Fibroblast of skin of back (primary cell): ENCODE results near the gene FREY1.

Experiments used
- DNase-seq: peaks from one replicate; pipeline ENCODE4 v3.0.0-alpha.2; 2013

Gene FREY1

DNA sequence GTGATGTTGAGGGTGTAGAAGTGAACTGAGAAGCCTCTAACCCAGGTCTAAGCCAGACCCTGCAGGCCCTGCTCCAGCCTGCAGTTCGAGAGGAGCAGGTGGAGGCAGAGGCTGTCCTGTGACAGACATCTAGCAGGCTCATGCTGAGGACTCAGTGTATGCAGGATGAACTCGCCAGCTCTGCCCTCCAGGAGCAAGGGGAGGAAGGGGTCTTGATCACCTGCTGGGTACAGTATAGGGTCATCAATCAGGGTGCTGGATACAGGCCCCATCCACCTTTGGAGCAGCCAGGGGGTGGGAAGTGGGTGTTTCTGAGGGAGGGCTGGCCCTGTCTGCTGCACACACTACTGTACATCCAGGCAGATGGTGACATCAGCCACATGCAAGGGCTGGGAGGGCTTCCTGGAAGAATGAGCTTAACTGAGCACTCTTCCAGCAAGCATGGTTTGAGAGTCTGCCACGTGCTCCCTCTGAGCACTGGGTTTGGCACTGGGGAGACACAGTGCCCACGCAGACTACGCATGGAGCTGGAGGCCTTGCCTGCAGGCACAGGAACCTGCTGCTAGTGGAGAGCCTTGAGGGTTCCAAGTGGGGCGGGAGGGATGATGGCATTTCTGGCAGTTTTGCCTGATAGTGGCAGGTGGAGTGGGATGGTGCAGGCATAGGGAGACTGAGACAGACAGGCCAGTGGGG is 12.4 kb downstream of the FREY1 start:
- no peak for DNase-seq

DNA sequence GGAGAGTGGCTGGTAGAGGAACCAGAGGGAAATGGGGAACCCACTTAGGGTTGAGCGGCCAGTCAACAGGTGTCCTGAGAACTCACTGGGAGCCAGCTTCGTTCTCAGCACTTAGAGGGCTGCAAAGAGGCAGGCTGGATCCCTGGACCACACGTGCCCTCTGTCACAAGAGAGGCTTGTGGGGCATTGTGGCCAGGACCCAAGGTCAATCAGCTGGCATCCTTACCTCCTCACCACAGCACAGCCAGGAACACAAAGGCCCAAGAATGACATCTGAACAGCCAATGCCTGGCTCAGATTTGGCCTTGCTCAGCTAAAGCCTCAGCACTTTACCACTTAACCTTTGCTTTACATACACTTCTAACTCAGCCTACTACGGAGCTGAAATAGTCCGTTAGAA is 14.2 kb downstream of the FREY1 start:
- DNase-seq, result no peak

DNA sequence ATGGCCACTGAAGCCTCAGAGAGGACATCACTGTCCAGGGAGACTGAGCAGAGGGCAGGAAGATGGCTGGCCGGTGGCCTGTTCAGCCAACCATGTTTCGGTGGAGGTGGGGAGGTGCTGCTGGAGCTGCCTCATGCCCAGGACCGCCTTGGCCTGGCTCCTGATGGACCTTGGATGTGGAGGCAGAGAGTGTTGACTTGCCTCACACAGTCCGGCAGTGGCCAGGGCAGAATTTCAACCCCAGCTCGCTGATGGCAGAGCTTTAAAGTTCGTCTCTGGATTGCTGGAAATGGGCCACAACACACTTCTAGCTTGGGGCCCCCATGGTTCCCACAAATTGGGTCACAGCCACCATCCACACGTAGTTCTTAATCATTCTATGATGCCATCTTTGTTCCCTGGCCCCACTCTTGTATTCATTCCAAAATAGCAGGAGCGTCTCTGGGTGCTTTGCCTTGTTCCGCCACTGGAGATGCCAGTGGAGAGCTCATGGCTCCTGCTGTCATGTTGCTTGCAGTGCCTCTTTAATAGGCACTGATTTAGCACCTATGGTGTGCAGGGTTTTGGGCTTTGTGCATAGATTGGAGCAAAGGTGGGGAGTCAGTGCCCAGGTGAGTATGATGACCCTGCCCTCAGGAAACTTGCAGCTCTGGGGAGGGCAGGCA is 16.1 kb downstream of the FREY1 start:
- DNase-seq, result no peak

DNA sequence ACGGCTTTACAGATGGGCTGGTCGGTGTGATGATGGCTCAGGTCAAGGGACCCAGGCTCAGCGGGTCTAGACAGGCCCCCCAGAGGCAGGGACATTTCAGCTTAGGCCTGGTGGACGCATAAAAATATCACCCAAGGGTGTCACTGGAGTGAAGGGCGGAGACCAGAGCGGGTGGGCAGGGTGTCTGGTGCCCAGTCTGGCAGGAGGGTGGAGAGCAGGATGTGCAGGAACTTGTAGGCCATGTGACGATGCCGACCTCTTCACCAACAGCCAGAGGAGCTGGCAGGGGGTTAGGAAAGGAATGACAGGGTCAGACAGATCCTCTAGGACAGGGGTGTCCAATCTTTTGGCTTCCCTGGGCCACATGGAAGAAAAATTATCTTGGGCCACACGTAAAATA is 17.1 kb downstream of the FREY1 start:
- DNase-seq, result no peak

DNA sequence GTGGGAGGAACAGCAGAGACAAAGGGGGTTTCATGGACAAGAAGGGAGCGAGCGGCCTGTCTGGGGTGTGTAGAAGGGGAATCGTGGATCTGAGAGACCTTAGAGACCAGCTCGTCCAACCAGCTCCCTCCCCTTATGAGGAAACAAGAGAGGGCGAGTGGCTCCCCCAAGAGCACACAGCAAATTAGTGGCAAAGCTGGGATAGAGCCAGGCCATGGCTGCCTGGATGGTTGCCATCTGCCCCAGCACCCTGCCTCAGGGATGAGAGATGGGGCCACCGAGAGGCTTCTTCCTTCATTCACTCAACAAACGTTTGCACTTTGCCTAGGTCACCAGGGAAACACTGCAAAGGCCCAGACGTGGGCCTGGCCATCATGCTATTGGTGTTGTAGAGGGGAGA is 17.5 kb downstream of the FREY1 start:
- no peak for DNase-seq

DNA sequence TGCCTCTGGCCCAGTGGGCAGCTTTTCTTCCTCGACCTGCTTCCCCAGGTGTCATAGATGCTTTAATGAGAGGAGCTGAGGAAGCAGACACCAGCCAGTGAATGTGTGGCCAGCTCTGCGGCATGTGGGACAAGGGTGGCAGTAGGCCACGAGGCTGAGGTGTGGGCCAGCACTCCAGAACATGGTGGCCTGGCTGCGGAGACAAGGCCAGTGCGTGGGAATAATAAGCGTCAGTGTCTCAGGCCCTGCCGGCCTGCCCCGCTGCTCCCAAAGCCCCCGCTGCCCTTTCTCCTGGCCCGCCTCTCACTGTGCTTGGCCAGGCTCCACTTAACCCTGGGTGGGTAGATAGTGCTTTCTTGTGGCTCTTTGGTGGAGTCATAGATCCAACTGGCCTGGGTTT is 19.5 kb downstream of the FREY1 start:
- no peak for DNase-seq

DNA sequence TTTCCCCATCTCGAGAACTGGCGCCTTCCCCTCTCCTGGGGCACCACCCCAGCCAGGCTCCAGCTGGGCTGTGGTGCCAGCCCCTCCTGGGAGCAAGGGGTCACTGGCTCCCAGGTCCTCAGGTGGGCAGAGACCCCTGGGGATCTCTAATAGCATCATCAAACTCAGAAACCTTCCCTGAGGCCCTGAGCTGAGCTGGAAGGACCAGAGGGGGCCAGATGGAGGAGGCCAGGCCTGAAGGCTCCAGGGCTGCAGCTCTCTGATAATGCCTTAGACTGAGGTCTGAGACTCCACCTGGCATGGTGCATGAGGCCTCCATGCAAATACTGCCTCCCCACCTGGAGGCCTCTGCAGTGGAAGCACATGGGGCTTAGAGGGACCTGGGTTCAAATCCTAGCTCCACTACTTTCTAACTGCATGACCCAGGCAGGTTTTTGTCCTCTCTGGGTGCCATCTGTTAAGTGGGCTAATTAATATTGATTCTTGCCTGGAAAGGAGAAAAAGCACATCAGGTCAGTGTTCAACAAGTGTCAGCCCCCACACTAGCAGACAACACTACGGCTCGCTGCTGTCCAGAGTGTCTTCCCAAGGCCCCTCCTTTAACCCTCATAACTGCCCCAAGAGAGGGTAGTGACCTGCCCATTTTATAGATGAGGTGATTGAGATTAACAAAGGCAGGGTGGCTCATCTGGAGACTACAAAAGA is 20.1 kb downstream of the FREY1 start:
- DNase-seq, result no peak

DNA sequence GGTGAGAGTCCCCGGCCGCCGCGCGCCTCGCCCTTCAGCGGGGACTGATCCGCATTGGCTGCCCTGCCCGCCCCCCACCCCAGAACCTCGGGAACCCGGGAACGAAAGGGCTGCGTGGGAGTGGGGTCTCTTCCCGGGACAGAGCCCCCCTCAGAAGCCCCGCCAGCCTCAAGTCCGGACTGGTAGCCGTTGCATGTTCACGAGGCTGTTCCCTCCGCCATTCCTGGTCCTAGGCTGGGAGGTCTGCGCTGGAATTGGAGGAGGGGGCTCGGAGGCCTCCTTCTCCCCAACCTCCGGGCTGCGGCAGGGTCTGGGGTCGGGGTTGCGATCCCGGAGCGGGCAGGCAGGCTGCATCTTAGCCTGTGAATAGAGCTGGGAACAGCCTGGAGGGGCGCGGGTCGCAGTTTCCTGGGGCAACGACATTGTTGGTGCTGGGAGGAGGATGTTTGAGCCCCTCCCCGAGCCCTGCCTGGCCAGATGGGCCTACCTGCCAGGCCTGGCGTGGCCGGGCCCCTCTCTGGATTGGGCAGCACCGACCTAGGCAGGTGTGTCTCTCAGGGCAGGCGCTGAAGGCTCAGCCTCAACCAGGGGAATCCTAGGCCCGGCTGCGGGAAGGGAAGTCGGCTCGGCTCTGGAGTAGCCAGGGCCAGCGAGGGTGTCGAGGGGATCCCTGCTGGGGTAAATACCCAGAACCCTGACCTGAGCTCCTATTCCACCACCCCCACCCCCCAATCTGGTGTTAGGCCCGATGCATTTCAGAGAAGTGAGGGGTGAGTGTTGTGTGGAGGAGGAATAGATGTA is 20.9 kb downstream of the FREY1 start:
- no peak for DNase-seq

DNA sequence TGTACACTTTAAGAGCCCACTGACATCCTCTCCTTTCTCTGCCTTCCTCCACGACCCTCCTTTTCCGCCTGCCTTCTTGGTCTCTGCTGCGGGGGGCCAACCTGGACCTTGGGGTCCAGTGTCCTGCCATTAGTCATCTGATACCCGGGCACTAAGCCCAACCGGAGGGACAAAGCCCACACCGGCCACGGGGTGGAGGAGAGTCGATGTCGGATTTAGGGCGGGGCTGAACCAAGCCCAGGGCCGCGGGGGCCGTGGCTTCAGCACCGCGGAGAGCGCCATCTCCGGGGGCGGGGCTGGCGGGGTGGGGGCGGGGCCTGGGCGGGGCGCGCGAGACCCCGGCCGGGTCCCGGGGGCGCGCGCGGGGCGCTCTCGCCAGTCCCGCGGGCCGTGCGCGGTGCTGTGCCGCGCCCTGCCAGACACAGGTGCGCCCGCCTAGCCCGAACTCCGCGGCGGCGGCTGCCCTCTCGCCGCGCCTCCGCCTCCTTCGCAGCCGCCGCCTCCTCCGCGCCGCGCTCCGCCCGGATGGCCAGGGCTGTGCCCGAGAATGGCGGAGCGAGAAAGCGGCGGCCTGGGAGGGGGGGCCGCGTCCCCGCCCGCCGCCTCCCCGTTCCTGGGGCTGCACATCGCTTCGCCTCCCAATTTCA is 21.7 kb downstream of the FREY1 start, which contains the start of gene MAPK8IP1:
TSS of gene MAPK8IP1 (plus strand) at position 378 of the 647 bp plus-strand sequence. CDS start at position 548, 170 bp downstream.
- peak; percentile 39 for DNase-seq

DNA sequence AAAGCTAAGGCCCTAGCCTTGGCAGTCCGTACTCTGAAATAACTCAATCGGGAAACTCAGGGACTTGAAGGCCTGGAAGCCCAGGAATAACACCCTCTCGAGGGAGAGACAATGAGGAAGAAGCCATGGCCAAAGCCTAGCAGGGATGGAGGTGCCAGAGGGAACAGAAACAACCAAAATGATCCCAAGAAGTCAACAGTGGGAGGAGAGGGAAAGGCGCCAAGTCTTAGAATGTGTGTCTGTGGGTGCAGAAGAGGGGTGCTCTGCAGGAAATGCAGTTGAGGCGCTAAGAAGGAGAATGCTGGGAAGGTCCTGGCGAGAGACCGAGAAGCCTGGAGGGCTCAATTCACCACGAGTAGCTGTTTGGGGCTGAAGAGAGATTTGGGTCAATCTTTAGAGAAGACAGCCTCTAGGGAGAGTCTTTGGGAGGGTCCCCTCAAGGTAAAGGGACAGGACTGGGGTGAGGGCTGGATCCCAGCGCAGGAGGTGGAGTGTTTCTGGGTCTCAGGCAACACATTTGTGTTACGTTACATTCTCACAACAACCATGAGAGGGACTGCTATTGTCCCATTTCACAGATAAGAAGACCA is 22.4 kb downstream of the FREY1 start:
- DNase-seq, result no peak

DNA sequence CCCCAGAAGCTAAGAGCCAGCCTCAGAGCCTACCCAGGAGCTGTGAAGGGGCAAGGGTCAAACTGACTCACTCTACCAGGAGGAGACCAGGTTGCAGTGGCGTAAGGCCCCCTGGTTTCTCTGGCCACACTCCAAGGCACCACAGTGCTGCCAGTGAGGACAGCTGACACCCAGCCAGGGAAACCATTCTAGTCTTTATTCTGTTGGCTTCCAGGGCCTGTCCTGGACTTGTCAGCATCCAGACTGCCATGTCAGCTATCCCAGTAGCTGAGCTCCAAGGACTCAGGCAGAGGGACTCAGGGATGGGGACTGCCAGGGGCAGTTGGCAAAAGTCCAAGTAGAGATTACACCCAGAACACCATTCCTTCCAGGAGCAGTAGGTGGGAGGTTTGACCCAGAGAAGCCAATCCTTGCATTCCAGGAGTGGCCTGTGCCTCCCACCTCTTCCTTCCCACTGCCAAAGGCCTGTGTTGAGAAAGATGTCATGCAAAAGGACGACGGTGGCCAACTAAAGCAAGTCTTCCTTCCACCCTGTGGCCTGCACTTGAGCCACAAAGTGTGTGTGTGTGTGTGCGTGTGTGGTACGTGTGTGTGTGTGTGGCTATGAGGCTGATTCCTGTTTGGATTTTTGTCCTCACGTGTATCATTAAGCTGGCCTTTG is 25.2 kb downstream of the FREY1 start:
- DNase-seq, result no peak

DNA sequence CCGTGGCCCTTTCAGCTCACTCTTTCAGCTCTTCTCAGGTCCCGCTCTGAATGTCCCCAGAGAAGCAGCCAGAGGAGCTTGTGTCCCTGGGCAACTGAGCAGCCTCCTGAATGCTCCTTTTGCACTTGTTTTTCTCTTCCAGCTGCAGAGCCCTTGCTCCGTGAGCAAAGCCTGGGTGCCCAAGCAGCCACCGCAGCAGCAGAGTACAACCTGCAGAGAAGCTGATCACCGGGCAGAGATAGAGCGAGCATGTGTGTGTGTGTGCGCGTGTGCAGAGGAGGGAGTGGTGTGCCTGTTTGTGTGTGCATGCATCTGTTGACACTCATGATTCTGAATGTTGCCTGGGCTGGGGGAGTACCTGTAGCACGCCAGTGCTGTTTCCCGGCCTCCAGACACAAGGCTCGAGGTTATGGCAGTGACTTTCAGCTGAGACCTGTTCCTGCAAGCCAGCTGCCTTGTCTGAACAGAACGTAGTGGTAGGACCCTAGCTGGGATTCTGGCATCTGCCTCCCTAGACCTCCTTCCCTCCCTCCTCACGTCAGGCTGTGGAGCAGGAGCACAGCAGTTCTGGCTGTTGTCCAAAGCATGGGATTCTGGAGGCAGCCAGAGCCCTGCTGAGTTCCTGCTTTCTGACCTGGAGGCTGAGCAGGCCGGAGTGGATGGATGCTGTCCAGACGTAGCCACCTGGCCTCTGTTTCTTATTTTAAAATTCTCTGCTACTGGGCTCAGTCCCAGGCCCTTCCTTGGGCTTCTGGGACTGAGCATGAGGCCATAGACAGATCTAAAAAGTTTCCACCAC is 26.1 kb downstream of the FREY1 start:
- DNase-seq, result no peak

DNA sequence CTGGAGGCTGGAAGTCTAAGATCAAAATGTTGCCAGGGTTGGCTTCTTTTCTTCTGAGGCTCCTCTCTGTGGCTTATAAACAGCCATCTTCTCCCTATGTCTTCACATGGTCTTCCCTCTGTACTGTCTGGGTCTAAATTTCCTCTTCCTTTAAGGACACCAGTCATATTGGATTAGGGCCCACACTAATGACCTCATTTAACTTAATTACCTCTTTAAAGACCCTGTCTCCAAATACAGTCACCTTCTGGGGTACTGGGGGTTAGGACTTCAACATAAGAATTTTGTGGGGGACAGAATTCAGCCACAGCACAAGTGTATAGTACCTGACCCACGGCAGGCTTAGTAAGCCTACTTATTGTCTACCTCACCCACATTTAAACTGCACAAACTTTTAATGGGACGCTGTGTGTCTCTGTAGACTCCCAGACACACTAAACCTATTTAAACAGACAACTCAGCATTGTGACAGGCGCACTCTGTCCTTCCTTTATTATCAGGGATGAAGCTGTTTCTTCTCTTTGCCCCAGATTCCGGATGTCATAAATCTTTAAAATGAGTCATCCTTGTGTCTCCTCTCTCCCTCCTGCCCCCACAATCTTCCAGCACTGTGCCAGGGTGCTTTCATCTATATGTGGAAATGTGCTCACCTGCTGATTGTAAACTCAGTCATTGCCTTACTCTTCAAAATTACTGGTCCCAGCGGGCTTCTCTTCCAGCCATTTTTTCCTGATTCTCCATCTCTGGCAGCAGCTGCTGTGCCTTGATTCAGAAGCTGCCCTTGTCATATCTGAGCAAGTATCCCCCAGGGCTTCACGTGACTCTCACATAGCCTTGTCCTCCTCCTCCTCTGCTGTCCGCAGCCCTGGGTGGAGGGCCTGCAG is 27.0 kb downstream of the FREY1 start:
- DNase-seq, result peak; percentile 10

DNA sequence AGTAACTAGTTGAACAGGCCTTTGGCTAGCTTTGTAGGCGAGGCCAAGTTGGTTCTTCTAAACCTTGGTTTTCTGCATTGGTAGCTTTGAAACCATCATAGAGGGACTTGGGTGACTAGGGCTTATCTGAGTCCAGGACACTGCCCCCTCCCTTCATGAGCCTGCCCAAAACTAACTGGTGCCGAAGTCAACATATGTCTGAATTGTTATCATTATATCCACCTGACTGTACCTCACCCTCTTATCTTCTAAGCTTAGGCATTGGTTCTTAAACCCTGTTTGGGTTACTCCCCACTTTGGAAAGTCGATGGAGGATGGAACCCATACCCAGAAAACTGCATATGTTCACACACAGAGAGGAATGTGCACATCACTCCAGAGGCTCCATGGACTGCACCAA is 29.2 kb downstream of the FREY1 start:
- no peak for DNase-seq

DNA sequence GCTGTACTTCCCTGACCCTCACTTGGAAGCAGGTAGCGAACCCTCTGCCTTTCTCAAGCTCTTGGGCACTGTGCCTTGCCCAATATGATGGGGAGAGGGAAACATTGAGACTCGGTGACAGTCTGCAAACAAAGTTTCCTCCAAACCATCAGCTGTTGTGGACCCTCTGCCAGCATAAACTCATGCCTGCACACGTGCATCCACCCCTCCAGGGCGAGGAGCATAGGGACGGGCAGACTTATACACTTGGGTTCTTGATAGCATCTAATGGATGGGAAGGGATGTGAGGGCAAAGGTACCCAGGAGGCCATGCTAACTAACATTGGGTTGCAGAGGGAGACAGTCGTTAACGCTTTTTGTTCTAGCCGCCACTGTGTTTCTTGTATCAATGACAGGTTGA is 29.9 kb downstream of the FREY1 start:
- DNase-seq, result no peak

DNA sequence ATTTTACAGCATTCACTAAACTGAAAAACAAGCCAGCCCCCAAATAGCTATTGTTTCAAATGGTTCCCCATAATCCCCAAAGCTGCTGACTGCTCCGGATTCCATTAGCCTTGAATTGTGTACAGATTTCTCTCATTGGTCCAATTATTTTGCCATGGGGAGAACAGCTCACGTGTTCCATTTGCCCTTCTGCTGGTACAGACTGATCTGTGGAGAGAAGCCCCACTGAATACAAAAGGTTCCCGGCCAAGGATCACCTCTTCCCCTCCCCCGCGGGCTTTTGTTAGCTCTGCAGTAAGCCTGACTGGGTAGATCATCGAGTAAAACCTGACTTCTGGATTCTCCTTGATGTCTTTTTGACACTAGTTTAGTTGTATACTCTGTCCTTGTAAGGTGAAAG is 30.7 kb downstream of the FREY1 start:
- DNase-seq, result no peak

DNA sequence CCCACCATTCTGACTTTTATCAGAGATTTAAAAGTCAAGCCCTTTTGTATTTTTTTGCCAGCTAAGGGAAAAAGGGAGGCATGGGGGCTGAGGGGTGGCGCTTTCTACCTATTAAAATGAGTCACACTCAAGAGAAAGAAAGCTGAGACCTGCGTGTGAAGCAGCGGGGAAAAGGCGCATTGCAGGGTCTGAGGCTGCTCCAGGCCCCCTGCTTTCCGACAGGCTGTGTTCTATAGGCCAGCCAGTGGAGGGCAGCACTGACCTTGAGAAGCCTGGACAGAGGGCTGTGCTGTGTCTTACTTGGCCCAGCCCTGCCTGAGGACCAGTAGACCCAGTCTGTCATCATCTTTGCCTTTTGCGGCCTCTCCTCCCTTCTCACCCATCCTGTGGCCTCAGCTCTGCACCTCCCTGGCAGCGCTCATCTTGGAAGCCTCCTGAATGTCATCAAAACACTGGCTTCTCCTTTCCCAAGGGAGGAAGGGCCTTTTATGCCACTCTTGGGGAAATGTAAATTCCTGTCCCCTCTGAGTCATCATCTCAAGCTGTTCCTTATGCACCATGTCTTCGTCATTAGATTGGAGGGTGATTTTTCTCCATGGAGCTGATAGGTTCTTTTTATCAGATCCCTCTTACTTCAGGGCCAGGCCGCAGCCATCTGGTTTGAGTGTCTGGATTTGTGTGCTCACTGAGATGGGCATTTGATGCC is 34.3 kb downstream of the FREY1 start:
- peak; percentile 94 for DNase-seq

DNA sequence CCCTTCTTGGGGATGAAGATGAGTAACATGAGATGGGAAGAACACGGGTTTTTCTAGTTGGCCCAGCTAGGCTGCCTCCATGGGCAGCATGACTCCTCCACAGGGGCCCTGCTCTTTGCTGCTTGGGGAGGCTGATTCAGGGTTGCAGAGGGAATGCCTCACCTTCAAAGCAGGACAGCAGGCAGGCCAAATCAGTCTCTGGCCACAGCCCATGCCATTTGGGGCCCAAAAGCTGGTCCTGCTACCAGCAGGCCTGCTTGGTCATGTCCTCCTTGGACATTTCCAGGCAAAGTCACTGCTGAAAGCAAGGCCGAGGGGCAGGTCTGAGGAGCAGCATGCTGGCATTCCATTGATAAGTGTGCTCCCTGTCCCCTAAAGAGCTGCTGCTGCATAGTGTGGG is 35.4 kb downstream of the FREY1 start:
- no peak for DNase-seq

DNA sequence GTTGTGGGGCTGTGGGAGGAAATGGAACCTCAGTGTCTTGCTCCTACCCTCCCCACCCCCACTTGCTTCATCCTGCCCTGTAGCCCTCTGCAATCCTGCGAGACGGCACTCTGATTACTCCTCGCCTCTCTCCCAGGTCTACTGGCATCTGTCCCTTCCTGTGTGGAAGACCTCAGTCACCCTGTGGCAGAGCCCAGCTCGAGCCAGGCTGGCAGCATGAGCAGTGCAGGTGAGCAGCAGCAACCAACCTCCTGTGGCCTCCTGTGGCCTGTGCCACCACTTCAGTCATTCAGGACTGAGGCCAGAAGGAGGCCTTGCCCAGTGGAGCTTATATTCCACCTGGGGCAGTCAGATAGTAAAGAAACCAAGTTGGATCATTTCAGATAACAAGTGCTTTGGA is 36.4 kb downstream of the FREY1 start:
- no peak for DNase-seq
